GM12874 (cell line): ENCODE results near the gene C19orf53.

Experiments
- CTCF ChIP-seq: IDR thresholded peaks from 2 replicates; pipeline ENCODE4 v1.5.1; 2011; ENCODE audit warnings: low read depth, mild to moderate bottlenecking, control low read depth, low read length, moderate library complexity; ENCODE audit not compliant: insufficient read depth

The C19orf53 gene

GRCh38 chr19:13764821-13765394 is 9.3 kb upstream of the C19orf53 start:
- no peak for TF ChIP-seq CTCF

- TF ChIP-seq CTCF, result no peak
These were observed 8.7 kb upstream of the C19orf53 start for GRCh38 chr19:13765395-13766094.

- no peak for TF ChIP-seq CTCF
These were observed 8.2 kb upstream of the C19orf53 start for GRCh38 chr19:13766095-13766481.

GRCh38 chr19:13768510-13768909 is 5.7 kb upstream of the C19orf53 start:
- TF ChIP-seq CTCF, result no peak

GRCh38 chr19:13770013-13770635 is 4.1 kb upstream of the C19orf53 start:
- no peak for TF ChIP-seq CTCF

- TF ChIP-seq CTCF, result no peak
These were observed 4.1 kb downstream of the C19orf53 start for GRCh38 chr19:13778398-13778797.

- TF ChIP-seq CTCF, result no peak
These were observed 4.6 kb downstream of the C19orf53 start for GRCh38 chr19:13778847-13779246.
